Measurements from ENCODE around the gene RNF144A.

DNA sequence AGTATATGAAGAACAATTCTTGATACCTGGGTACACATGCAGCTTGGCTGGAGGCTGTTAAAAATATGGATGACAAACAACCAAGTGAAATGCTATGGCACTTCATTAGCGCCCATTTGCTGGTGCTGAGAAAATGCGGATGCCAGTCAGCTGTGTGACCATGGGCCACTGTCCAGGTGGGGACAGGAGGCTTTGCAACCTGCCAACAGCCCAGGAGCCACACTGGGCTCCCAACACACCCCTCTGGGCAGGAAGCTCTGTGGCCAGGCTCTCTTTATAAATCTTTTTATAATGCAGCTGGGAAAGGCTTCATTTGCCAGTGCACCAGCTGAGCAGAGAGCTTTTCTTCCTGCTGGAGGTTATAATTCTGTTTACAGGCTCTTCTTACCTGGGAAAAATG is 19.9 kb downstream of the RNF144A start:
- TF ChIP-seq, protein P1, sequence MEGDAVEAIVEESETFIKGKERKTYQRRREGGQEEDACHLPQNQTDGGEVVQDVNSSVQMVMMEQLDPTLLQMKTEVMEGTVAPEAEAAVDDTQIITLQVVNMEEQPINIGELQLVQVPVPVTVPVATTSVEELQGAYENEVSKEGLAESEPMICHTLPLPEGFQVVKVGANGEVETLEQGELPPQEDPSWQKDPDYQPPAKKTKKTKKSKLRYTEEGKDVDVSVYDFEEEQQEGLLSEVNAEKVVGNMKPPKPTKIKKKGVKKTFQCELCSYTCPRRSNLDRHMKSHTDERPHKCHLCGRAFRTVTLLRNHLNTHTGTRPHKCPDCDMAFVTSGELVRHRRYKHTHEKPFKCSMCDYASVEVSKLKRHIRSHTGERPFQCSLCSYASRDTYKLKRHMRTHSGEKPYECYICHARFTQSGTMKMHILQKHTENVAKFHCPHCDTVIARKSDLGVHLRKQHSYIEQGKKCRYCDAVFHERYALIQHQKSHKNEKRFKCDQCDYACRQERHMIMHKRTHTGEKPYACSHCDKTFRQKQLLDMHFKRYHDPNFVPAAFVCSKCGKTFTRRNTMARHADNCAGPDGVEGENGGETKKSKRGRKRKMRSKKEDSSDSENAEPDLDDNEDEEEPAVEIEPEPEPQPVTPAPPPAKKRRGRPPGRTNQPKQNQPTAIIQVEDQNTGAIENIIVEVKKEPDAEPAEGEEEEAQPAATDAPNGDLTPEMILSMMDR (IDR thresholded peaks at IDR 0.05), result no peak
- no peak for TF ChIP-seq ZFX (IDR thresholded peaks at IDR 0.05; ENCODE audit: borderline replicate concordance)
